ENCODE data around the gene CHTF18. TPM values are rescaled to one million over a fixed set of nuclear protein-coding genes. Genes with fewer than 3 reads are reported as not detected.

Gene CHTF18
- total and polyA plus RNA-seq, 2 donors (not counting 3 experiments of a cell fraction or from before 2014, with no cell fraction given), result 33.0 to 69.5 TPM

GRCh38 chr16:814974-815373 lies 26.6 kb downstream of the CHTF18 start:
- Histone ChIP-seq H3K9me1 (replicated peaks; ENCODE audit: control insufficient read depth, extremely low read depth, insufficient read depth, low read length) (no peaks in the 10 kb centered on the region), H3K4me1 (ENCODE audit: control insufficient read depth, extremely low read depth, insufficient read depth, low read length) (no peaks in the 10 kb centered on the region), H3K4me3 (replicated peaks in 1 of 3; ENCODE audit: insufficient read depth in 1 of 3, low read depth in 1 of 3, low read length in 3 of 3) (no peak overlapping the region), H3K9ac (replicated peaks; ENCODE audit: extremely low read depth, insufficient read depth, low read length) (no peak overlapping the region), H3K36me3 (ENCODE audit: control insufficient read depth in 2 of 2, extremely low read depth in 1 of 2, insufficient read depth in 2 of 2, low read length in 2 of 2) (no peaks in the 10 kb centered on the region), H3K27ac (ENCODE audit: insufficient read depth, low read depth, low read length) (no peak overlapping the region), H2AFZ (ENCODE audit: low read depth, low read length) (no peak overlapping the region), H3K9me3 (replicated peaks; ENCODE audit: control insufficient read depth, insufficient read depth, low read length) (no peaks in the 10 kb centered on the region), H3K27me3 (ENCODE audit: control insufficient read depth in 2 of 2, insufficient read depth in 2 of 2, low read length in 2 of 2) (peaks cover 2 to 20% of the 10 kb centered on the region in 2 experiments), H4K20me1 (replicated peaks; ENCODE audit: control insufficient read depth, extremely low read depth, insufficient read depth, low read length) (no peaks in the 10 kb centered on the region), H3K79me2 (ENCODE audit: control insufficient read depth, insufficient read depth, low read length) (no peaks in the 10 kb centered on the region), H3K4me2 (ENCODE audit: insufficient read depth, low read length) (no peak overlapping the region)
- POLR2A ChIA-PET, result no interaction called here
- DNase-seq (ENCODE audit: low read depth, low spot score), result no peak
- CTCF ChIA-PET, result interaction anchor here (1.2 to 1.8 kb wide), 3 partner anchors 240 to 242 kb away, joined by 6 to 10 read pairs (median 6); no protein-coding TSS in a partner anchor
- no TSS peak for BruUV-seq (replicated peaks)
- dilution Hi-C loops (cut with MboI; ENCODE audit: extremely low pct_ligation_motif_present, low sequenced_read_pairs), result no loop called here
- TF ChIP-seq, protein P1, sequence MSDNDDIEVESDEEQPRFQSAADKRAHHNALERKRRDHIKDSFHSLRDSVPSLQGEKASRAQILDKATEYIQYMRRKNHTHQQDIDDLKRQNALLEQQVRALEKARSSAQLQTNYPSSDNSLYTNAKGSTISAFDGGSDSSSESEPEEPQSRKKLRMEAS (IDR thresholded peaks at IDR 0.05; ENCODE audit: insufficient read depth, insufficient read length), result no peak
- TF ChIP-seq JUN (IDR thresholded peaks at IDR 0.05; ENCODE audit: borderline replicate concordance, insufficient read depth, insufficient read length, low read depth) (no peak), GATA2 (IDR thresholded peaks at IDR 0.05; ENCODE audit: insufficient read depth, insufficient read length, low read depth, low read length) (no peak), EZH2 (IDR thresholded peaks at IDR 0.05; ENCODE audit: borderline replicate concordance, low read depth, low read length, severe bottlenecking) (no peak), POLR2AphosphoS5 (IDR thresholded peaks at IDR 0.05; ENCODE audit: insufficient read depth, low read depth, low read length) (no peak), FOS (IDR thresholded peaks at IDR 0.05; ENCODE audit: borderline replicate concordance, insufficient read depth, low read length) (no peak), POLR2A (IDR thresholded peaks at IDR 0.05; ENCODE audit: low read depth, low read length) (no peak), MYC (IDR thresholded peaks at IDR 0.05; ENCODE audit: low read depth, low read length) (no peak)
- TF ChIP-seq, protein P2, sequence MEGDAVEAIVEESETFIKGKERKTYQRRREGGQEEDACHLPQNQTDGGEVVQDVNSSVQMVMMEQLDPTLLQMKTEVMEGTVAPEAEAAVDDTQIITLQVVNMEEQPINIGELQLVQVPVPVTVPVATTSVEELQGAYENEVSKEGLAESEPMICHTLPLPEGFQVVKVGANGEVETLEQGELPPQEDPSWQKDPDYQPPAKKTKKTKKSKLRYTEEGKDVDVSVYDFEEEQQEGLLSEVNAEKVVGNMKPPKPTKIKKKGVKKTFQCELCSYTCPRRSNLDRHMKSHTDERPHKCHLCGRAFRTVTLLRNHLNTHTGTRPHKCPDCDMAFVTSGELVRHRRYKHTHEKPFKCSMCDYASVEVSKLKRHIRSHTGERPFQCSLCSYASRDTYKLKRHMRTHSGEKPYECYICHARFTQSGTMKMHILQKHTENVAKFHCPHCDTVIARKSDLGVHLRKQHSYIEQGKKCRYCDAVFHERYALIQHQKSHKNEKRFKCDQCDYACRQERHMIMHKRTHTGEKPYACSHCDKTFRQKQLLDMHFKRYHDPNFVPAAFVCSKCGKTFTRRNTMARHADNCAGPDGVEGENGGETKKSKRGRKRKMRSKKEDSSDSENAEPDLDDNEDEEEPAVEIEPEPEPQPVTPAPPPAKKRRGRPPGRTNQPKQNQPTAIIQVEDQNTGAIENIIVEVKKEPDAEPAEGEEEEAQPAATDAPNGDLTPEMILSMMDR (IDR thresholded peaks at IDR 0.05; ENCODE audit: extremely low read depth in 1 of 2, insufficient read depth in 1 of 2, low read depth in 1 of 2, low read length in 2 of 2), result no peak
- no peak for FAIRE-seq
- intact Hi-C loops (cut with micrococcal nuclease), result no loop called here

All from endothelial cell of umbilical vein (primary cell).